GM19372 (cell line): ENCODE results near the gene TP53TG3E.
"Not testable (repeated sequence)": the region's sequence is repeated elsewhere in the genome, so short reads cannot be mapped to it uniquely, and the experiment has no call there.

Experiments
- ATAC-seq: cut with Tn5 transposase; IDR thresholded peaks from one replicate; pipeline ENCODE4 v1.9.1; 2021; ENCODE audit warnings: mild to moderate bottlenecking, low read depth, moderate library complexity; ENCODE audit not compliant: unreplicated experiment

Gene TP53TG3E, protein sequence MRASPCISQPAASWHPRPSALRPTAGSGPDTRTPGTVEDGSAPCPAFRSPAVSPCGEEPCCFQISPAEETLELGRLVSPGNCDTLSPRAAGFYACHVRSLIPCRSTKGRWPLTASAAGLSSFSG

DNA sequence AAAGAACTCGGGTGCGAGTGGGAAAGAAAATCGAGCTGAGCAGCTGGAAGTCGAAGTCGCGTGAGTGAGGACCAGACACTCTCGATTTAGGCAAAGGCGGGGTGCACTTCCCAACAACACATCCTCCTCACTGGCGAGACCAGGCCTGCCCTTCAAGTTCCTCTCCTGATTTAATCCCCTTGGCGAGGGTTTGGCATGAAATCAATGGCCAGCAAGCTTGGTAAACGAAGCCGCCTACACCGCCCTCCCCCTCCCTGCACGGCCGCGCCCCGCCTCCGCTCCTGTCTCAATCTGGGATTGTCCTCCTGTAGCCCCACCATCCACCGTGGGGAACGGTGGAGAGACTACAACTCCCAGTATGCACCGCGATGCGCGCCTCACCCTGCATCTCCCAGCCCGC is at the start of gene TP53TG3E:
Gene TP53TG3E, plus strand, starts transcription at position 301 of the 400 bp plus-strand sequence. Its CDS starts 68 bp downstream, at position 369.
- not testable (repeated sequence) for ATAC-seq

DNA sequence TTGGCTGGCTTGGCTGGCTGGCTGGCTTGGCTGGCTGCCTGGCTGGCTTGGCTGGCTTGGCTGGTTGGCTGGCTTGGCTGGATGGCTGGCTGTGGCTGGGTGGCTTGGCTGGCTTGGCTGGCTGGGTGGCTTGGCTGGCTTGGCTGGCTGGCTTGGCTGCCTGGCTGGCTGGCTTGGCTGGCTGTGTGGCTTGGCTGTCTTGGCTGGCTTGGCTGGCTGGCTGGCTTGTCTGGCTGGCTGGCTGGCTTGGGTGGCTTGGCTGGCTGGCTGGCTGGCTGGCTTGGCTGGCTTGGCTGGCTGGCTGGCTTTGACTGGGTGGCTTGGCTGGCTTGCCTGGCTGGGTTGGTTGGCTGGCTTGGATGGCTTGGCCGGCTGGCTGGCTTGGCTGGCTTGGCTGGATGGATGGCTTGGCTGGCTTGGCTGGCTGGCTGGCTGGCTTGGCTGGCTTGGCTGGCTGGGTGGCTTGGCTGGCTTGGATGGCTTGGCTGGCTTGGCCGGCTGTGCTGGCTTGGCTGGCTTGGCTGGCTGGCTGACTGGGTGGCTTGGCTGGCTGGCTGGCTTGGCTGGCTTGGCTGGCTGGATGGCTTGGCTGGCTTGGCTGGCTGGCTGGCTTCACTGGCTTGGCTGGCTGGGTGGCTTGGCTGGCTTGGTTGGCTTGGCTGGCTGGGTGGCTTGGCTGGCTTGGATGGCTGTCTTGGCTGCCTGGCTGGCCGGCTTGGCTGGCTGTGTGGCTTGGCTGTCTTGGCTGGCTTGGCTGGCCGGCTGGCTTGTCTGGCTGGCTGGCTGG is 32.3 kb downstream of the TP53TG3E start:
- ATAC-seq: not testable (repeated sequence)

- not testable (repeated sequence) for ATAC-seq
Observed at GRCh38 chr16:33337627-33338542, 33.8 kb downstream of the TP53TG3E start.

DNA sequence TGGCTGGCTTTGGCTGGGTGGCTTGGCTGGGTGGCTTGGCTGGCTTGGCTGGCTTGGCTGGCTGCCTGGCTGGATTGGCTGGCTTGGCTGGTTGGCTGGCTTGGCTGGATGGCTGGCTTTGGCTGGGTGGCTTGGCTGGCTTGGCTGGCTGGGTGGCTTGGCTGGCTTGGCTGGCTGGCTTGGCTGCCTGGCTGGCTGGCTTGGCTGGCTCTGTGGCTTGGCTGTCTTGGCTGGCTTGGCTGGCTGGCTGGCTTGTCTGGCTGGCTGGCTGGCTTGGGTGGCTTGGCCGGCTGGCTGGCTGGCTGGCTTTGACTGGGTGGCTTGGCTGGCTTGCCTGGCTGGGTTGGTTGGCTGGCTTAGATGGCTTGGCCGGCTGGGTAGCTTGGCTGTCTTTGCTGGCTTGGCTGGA is 34.4 kb downstream of the TP53TG3E start:
- not testable (repeated sequence) for ATAC-seq

DNA sequence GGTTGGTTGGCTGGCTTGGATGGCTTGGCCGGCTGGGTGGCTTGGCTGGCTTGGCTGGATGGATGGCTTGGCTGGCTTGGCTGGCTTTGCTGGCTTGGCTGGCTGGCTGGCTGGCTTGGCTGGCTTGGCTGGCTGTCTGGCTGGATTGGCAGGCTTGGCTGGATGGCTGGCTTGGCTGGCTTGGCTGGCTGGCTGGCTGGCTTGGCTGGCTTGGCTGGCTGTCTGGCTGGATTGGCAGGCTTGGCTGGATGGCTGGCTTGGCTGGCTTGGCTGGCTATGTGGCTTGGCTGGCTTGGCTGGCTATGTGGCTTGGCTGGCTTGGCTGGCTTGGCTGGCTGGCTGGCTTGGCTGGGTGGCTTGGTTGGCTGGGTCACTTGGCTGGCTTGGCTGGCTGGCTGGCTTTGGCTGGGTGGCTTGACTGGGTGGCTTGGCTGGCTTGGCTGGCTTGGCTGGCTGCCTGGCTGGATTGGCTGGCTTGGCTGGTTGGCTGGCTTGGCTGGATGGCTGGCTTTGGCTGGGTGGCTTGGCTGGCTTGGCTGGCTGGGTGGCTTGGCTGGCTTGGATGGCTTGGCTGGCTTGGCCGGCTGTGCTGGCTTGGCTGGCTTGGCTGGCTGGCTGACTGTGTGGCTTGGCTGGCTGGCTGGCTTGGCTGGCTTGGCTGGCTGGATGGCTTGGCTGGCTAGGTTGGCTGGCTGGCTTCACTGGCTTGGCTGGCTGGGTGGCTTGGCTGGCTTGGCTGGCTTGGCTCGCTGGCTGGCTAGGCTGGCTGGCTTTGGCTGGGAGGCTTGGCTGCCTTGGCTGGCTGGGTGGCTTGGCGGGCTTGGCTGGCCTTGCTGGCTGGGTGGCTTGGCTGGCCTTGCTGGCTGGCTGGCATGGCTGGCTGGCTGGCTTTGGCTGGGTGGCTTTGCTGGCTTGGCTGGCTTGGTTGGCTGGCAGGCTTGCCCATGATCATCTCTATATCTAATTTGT is 35.3 kb downstream of the TP53TG3E start:
- not testable (repeated sequence) for ATAC-seq
